Islet of Langerhans (tissue), 1 donor: Measurements from ENCODE around the gene UNC119B.
"Not testable (repeated sequence)": the region's sequence is repeated elsewhere in the genome, so short reads cannot be mapped to it uniquely, and the experiment has no call there.

Experiments
- FAIRE-seq: peaks from one replicate; lab custom pipeline; 2011; peaks lifted over from hg19 to GRCh38; lab: Jason Lieb, UNC

Gene UNC119B

DNA sequence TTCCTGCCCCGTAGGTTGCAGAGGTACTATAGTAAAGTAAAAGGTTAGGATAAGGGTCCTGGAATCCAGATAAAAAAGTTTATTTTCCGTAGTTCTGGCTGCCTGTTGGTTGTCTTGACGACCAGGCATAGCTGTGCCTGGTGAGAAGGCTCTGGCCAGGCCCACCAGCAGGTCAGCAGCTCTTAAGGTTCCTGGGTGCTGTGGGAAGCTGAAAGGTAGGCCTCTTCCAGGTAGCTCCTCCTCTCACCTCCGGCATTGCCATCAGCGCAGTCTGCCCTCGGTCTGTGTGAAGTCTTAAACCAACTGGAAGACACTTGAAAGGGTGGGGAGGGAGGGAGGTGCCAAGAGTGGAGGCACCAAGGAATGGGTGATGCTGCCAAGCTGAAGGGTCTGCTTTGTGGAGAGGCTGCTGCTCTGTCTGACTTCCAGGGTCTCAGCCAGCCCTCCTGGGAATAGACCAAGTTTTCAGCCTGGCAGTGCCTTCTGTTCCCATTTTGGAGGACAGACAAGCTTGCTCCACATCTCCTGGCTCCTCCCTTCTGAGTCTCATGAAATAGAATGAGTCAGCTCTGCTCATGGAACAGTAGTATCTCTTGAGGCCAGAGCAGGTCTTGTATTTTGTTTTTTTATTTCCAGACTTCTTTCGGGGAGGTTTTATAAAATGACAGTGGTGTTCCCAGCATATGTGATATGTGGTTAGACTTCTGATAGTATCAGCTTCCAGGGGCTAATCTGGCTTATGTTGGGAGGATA lies 10.2 kb downstream of the UNC119B start:
- FAIRE-seq: no peak

DNA sequence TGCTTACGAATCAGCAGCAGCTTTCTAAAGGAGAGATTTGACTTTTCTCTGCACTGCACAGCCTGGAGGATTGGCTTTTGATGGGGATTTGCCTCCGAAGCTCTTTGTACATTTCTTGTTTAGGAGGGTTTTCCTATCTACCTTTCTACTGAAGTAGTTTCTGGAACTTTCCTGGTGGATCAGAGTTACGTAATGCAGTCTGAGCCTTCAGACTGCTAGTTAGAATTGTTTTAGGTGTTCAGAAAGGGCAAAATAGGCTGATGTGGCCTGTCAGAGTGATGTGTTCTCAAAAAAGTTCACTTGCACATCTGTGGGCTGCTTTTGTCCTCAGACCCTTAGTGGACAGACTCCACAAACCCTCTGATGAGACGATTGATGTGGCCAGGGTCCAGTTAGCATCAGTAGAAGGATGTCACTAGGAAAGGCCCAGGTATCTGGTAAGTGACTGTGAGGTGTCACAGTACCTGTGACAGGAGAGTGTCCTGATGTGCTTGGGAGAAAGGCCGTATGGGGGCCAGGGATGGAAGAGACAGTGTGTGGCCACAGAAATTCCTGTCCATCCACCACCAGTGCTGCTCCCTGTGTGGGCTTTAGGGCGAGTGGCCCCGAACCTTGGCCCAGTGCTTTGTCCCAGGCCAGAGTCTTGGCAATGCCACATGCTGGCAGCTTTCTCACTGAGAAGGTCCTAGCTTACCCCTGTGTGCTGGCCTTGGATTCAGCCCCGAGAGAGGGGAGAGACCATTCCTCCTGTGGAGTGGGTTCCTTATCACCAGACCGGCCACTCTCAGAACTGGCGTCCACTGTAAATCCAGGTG lies 10.9 kb downstream of the UNC119B start:
- FAIRE-seq: no peak

DNA sequence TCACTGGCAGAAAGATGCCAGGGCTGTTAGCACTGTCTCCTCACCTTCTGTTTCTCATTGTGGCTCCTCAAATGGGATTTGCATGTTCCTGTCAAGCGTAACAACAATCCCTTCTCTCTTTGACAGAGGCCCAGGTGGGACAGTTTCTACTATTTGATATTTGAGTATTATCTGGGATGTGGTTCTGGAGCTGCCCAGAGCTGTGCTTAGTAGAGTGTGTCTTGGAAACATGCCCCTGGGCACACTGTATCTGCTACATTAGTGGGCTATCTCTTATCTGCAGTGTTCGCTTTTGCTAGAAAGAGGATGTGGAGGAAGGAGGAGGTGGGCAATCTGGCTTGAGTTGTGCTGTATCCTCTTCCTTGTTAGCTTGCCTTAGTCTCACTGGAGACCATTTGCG lies 11.6 kb downstream of the UNC119B start:
- no peak for FAIRE-seq

DNA sequence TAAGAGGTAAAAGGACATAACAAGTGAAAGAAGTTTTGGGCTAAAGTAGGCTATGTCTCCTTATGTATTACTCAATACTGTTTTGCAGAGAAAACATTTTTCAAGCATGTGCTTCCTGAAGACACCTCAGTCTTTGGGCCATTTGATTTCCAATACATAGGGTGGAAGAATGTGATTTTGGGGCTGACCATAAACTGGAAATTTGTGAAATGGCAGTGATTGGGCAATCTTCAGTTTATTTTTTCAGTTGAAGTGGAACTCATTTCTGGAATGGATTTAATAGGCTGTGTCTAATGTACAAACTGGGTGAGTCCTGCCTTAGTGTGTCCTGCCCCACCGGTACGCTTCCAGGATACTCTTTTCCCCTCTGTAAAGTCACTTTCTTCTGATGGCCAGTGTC lies 12.5 kb downstream of the UNC119B start:
- FAIRE-seq: no peak

DNA sequence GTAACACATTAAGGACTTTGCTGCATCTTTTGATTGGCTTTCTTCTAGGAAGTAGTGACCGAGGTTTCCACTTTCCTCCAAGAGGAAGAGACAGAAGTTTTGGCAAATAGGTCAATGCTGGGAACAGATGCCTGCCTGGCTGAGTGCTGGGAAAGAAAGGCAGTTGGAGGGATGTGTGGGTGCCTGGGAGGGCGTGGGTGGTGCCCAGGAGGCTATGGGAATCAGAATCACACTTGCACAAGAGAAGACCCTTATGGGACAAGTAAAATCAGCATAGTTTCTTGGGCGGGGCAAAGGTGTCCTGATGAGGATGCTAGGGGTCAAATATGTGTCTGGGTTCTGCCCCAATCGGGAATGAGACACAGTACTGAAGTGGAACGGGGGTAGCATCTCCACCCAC lies 14.5 kb downstream of the UNC119B start:
- no peak for FAIRE-seq

DNA sequence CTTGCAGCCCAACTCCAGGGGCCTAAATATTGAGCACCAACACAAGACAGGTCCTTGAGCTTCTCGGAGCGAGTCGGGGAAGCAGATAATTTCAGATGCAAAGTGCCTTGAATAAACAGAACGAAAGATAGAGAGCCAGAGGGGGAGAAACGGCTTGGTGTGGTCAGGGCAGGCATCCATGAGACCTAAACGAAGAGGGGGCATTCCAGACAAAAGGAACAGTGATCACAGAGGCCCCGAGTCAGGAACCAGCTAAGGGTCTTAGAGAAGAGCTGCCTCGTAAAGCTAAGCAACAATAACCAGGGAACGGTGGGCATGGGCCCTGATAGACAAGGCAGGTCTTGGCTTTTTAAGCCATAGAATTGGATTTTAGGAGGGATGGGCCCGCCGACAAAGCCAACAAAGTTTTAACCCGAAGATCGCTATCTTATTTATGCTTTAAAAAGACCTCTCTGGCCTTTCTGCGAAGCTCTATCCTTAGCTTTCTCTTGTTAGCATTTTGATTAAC lies 14.9 kb downstream of the UNC119B start:
- no peak for FAIRE-seq

DNA sequence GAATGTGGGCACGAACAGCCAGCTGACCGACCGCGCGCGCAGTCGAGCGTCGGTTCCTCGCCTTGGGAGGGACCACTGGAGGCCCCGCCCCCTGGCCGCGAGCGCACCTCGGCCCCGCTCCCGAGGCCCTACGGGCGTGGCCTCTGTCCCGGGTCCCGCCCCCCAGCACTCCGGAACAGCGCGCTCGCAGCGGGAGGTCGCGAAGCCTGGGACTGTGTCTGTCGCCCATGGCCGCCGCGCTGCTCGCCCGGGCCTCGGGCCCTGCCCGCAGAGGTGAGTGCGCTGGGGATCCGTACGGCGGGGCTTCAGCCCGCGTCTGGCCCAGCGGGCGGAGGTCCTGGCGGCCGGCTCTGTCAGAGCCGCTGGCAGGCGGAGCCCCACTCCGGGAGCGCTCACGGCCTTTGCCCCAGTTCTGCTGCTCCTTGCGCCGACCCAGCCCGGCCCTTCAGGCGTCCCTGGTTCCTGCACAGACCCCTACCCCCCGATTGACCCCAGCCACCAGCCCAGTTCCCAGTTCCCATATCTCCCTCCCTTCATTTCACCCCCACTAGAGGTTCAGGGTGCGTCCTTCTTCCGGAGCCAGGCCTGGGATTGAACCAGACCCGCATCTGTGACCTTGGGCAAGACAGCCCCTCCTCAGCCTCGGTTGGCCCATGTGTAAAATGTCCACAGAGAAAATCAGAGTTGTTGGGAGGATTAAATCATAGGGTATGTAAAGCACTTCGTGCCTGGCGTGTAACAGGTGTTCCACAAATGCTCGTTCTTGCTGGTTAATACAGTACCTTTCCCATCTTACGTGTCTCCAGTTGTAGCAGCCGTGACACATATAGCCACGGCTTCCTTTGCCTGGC lies 15.6 kb downstream of the UNC119B start, which contains the start of gene ACADS:
Gene ACADS (plus strand): TSS at position 168 of the 851 bp plus-strand sequence. CDS start 60 bp downstream, at position 228.
- no peak for FAIRE-seq

DNA sequence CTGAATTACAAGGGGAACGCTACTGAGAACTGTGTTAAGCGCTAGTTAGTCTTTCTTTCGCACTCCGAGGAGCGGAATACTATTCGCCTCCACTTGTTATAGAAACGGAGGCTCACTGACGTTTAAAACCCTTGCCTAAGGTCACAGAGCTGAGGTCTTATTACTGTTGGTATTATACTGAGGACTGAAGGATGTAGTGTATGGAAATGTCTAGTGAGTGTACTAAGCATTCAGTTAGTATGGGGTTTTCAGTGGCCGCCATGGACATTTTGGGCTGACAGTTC lies 16.2 kb downstream of the UNC119B start:
- no peak for FAIRE-seq

DNA sequence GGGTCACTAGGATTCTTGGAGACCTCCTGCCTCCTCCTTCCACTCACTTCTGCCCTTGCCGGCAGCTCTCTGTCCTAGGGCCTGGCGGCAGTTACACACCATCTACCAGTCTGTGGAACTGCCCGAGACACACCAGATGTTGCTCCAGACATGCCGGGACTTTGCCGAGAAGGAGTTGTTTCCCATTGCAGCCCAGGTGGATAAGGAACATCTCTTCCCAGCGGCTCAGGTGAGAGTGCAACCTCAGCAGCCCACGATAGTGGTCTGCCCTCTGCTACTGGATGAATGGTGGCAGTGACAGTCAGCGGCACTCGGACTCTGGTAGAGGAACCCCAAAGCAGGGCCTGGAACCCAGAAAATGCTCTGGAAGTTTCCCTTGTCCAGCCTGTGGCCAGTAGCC lies 16.7 kb downstream of the UNC119B start:
- FAIRE-seq: no peak

DNA sequence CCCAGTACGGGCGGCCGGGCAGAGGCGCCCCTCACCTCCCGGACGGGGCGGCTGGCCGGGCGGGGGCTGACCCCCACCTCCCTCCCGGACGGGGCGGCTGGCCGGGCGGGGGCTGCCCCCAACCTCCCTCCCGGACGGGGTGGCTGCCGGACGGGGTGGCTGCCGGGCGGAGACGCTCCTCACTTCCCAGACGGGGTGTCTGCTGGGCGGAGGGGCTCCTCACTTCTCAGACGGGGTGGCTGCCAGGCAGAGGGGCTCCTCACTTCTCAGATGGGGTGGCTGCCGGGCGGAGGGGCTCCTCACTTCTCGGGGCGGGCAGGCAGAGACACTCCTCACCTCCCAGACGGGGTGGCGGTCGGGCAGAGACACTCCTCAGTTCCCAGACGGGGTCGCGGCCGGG lies 21.9 kb downstream of the UNC119B start:
- not testable (repeated sequence) for FAIRE-seq

DNA sequence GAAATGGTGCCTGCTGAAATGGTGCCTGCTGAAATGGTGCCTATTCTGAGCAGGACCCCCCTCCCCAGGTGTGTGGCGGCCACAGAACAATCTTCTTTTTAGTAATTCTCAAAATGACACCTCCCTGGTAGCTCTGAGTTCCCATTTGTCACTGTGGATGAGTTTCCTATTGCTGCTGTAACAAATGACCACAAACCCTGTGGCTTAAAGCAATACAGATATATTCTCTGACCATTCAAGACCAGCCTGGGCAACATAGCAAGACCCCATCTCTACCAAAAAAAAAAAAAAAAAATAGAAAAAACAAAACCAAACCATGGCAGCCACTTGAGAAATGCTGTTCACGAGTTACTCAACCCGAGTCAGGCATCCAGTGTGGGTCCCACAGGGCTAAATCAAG lies 23.3 kb downstream of the UNC119B start:
- FAIRE-seq: no peak

DNA sequence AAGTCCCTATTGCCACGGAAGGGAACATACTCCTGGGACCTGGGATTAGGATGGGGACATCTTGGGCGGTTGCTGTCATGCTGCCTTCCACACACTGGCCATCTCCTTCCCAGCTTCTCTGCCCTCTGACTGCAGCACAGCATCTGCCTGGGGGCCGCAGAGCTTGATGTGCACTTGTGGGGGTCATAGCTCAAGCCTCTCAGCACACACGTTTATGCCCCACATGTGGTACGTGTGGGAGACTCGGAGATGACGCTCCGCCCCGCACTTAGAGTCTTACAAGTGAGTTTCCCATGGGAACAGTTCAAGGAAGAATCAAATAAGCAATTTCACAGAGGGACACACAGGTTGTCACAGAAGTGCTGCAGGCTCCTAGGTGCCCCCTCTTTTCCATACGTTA lies 24.0 kb downstream of the UNC119B start:
- no peak for FAIRE-seq

DNA sequence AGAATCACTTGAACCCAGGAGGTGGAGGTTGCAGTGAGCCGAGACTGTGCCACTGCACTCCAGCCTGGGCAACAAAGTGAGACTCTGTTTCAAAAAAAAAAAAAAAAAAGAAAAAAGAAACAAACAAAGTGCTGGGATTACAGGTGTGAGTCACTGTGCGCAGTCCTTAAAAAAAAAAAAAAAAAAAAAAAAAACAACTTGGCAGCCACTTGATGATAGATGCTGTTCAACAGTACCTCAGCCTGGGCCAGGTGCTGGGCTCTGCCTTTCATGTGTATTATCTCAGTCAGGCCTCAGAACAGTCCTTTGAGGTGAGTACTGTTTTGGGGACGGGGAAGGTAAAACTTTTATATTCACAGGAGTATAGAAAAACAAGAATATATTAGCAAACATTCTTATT lies 24.9 kb downstream of the UNC119B start:
- no peak for FAIRE-seq

DNA sequence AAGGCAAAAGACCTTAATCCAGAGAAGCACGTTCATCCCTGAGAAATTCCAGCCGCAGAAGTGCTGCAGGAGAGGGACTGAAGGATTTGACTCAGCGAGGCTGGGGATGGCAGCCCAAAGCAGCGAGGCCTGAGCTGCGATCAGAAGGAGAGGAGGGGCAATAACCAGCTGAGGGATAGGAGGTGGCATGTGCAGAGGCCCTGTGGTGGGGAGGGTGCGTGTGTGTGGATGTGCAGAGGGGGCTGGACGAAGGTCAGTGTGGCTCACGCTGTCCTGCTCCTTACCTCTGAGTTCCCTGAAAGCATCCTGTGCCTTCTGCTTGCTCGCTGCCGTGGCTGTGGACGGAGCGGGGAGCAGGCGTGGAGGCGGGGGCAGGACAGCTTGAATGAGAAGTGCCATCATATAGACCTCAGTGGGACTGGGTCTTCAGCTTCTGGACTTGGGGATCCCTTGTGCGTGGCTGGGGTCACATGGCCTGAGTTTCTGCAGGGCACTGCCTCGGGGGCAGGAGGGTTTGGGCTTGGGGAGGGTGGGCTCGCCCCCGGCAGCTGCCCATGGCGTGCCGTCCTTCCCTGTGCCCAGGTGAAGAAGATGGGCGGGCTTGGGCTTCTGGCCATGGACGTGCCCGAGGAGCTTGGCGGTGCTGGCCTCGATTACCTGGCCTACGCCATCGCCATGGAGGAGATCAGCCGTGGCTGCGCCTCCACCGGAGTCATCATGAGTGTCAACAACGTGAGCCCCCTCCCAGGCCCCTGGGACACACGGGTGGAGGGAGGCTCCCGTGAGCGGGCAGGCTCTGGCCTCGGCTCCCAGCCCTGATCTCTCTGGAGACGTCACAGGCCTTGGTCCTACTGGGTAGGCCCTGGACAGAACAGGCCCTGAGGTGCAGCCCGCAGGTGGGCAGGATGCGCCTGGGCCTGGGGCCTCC lies 26.4 kb downstream of the UNC119B start:
- no peak for FAIRE-seq

DNA sequence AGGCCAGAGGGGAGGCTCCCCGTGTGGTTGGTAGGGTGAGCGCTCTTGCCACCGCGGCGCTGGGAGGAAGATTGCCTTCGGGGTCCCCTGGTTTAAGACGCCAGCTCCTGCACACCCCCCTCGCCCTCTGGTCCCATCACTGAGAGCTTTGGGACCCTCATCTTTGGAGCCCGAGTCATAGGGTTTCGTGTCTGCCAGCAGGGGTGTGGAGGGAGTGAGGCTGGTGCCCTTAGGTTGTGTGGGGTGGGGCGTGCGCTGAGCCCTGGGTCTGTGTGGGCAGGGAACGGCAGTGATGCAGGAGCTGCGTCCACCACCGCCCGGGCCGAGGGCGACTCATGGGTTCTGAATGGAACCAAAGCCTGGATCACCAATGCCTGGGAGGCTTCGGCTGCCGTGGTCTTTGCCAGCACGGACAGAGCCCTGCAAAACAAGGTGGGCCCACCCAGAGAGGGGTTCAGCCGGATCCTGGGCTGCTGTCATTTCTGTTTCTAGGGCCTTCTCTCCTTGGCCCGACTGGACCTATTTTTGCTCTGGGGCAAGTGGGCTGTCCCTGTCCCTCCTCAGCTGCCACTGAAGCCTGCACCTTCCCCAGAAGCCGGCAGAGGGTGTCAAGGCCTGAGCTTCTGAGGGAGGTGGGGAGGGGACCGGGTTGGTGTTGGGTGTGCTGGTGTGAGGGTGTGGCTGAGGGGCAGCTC lies 27.4 kb downstream of the UNC119B start:
- FAIRE-seq: no peak

DNA sequence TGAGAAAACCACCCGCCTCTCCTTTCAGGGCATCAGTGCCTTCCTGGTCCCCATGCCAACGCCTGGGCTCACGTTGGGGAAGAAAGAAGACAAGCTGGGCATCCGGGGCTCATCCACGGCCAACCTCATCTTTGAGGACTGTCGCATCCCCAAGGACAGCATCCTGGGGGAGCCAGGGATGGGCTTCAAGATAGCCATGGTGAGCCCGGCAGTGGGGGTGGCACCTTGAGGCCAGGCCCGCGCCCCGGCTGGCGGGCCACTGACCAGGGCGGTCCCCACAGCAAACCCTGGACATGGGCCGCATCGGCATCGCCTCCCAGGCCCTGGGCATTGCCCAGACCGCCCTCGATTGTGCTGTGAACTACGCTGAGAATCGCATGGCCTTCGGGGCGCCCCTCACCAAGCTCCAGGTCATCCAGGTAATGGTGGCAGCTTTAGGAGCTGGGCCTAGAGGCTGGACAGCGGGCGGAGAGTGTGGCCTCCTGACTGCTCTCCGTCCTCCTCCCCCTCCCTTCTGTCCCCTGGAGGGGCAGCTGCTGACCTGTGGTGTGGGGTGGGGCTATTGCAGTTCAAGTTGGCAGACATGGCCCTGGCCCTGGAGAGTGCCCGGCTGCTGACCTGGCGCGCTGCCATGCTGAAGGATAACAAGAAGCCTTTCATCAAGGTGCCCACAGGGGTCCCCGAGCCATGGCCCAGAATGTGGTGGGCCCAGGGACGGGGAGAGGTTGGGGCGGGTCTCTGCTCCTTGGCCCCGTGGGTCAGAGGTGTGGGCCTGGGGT lies 28.2 kb downstream of the UNC119B start:
- FAIRE-seq: no peak

DNA sequence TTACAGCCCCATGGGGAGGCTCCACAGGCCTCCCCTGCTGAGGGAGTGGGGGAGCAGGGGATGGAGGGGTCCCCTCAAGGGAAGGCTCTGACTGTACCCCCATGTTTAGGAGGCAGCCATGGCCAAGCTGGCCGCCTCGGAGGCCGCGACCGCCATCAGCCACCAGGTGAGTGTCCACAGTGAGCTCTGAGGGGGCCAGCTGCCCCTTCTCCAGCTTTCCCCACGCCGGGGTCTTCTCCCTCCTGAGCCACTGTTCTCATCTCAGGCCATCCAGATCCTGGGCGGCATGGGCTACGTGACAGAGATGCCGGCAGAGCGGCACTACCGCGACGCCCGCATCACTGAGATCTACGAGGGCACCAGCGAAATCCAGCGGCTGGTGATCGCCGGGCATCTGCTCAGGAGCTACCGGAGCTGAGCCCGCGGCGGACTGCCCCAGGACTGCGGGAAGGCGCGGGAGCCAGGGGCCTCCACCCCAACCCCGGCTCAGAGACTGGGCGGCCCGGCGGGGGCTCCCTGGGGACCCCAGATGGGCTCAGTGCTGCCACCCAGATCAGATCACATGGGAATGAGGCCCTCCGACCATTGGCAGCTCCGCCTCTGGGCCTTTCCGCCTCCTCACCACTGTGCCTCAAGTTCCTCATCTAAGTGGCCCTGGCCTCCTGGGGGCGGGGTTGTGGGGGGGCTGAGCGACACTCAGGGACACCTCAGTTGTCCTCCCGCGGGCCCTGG lies 28.9 kb downstream of the UNC119B start:
- FAIRE-seq: no peak

DNA sequence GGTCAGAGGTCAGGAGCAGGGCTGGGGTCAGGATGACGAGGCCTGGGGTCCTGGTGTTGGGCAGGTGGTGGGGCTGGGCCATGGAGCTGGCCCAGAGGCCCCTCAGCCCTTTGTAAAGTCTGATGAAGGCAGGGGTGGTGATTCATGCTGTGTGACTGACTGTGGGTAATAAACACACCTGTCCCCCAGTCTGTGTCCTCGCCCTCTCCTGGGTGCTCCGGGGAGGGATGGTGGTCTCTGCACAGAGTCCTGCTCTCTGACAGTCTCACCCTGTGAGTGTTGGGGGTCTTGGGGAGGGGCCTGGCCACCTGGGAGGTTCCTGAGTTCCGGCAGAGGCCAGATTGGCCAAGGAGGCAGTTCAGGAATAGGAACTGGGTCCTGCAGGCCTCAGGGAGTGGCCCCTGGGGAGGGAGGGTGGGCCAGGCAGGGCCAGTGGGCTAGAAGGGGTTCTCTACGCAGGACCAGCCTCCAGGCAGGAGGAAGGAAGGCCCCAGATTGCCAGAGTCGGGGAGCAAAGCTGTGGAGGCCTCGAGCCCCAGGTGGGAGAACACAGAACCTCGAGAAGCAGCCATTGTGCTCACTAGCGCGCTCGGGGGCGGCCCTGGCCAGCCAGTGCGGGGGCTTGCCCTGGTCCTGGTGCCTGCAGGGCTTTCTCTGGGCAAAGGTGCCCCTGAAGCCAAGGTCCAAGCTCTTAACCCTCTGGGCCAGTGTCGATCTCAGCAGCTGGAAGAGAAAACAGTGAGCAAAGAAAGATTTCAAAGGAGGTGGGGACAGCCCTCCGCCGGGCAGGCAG lies 29.8 kb downstream of the UNC119B start:
- no peak for FAIRE-seq

DNA sequence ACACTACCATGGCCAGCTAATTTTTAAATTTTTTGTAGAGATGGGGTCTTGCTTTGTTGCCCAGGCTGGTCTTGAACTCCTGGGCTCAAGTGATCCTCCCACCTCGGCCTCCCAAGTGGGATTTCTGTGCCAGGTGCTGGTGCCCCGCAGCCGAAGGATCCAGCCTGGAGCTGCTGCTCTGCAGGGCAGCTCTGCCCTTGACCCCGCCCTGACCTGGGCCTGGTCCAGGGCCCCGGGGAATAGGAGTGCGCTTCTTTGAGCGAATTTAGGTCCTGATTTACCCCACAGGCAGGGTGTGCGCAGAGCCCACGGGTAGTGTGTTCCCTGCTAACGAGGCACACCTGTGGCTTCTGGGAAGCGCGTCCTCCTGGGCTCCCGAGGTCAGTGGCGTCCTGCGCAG lies 30.6 kb downstream of the UNC119B start:
- FAIRE-seq: no peak
